Large intestine (tissue), 3 donors: ENCODE measurements around the gene MTSS2. TPM values are rescaled to one million over a fixed set of nuclear protein-coding genes. Genes with fewer than 3 reads are reported as not detected.
A peak's percentile ranks its signal among the peaks of the same experiment; 100 is the strongest.

Experiments used
- DNase-seq, 2 donors: peaks; one replicate each; pipeline versions ENCODE4 v3.0.0 to v3.0.0-alpha.2; 2013
- H3K27ac ChIP-seq: one replicate; pipeline ENCODE4 v1.5.1; 2013; ENCODE audit warnings: low read length
- H3K27me3 ChIP-seq: 2 replicates; pipeline ENCODE4 v1.6.1; 2013; ENCODE audit warnings: low read length; ENCODE audit not compliant: control insufficient read depth, insufficient read depth
- H3K36me3 ChIP-seq: 2 replicates; pipeline ENCODE4 v1.6.1; 2013; ENCODE audit warnings: low read length; ENCODE audit not compliant: control insufficient read depth, insufficient read depth
- H3K4me1 ChIP-seq: one replicate; pipeline ENCODE4 v1.6.1; 2013; ENCODE audit warnings: low read length; ENCODE audit not compliant: control insufficient read depth, insufficient read depth
- H3K4me3 ChIP-seq: one replicate; pipeline ENCODE4 v1.5.1; 2013; ENCODE audit warnings: low read length
- H3K9me3 ChIP-seq: one replicate; pipeline ENCODE4 v1.6.1; 2013; ENCODE audit warnings: mild to moderate bottlenecking, low read depth, low read length, moderate library complexity; ENCODE audit not compliant: control insufficient read depth
- WGBS: methylation state at CpG from one replicate; pipeline ENCODE4 v1.1.5; 2013; ENCODE audit warnings: low lambda C conversion rate; ENCODE audit not compliant: insufficient coverage; 5-methylcytosine and 5-hydroxymethylcytosine counted together
- polyA plus RNA-seq: library from polyadenylated mRNA; unstranded; fragments of 120-200 nt; gene quantifications from one replicate; pipeline ENCODE4 v1.2.1, GENCODE V29; 2013

Gene MTSS2
- polyA plus RNA-seq, 1 donor, result 27.1 TPM

GRCh38 chr16:70691223-70692129, 5.6 kb upstream of the MTSS2 start:
- Histone ChIP-seq H3K36me3 (peaks cover 23% of the 10 kb centered on the region), H3K27ac (peak overlapping the region; percentile 83), H3K4me1 (peaks cover 73% of the 10 kb centered on the region), H3K27me3 (no peaks in the 10 kb centered on the region), H3K9me3 (no peaks in the 10 kb centered on the region), H3K4me3 (no peak overlapping the region)
- DNase-seq, result peak; percentile 64 to 66
- 100% methylated on average over 3 of the region's 26 CpGs for whole genome bisulfite sequencing

DNA sequence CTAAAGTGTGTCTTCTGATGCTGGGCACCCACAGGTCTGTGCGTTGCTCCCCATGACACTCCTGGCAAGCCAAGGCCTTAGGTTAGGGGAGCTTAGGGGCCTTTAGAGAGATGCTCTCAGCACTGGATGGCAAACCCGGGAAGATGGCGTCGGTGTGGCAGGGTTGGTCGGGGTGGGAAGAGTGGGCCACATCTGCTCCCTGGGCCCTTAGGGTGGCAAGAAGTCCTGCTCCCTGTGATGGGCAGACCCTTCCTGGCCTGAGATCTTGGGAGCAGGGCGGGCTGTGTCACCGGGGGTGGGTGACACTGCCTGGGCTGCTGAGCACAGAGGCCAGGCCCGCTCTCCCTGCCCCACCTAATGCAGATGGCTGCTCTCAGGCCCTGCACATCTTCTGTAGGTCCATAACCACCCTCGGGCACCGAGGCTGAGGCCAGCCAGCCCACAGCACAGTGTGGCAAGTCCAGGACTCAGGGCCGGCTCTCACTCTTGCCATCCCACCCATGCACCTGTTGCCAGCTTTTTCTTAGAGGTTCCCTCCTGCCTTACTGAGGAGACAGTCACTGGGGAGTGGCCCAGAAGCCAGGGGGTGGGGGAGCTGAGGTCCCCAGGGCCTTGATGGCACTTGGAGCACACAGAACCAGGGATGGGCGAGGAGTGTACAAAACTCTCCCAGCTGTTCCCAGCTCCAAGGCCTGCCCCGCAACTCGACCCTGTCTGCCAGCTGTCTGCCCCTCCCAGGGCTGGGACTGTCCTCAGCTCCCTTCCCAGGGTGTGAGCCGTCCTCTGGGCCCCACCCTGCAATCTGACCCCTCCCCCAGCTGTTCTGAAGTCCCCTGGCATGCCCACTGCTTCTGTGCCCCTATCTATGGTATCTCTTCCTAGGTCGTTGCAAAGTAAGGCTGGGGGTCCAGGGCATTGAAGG, 4.4 kb upstream of the MTSS2 start:
- DNase-seq, result peak in 1 of 2 donors; percentile 49
- H3K4me1 ChIP-seq, result peaks cover 66% of the 10 kb centered on the region
- peaks cover 21% of the 10 kb centered on the region for H3K36me3 ChIP-seq
- H3K9me3 ChIP-seq, result no peaks in the 10 kb centered on the region
- peak overlapping the region; percentile 83 for H3K27ac ChIP-seq
- no CpG with 5 or more reads among the region's 16 CpGs for WGBS
- H3K4me3 ChIP-seq, result no peak overlapping the region
- H3K27me3 ChIP-seq, result no peaks in the 10 kb centered on the region

GRCh38 chr16:70689035-70689969, 3.4 kb upstream of the MTSS2 start:
- peak overlapping the region; percentile 65 for H3K27ac ChIP-seq
- no CpG with 5 or more reads among the region's 22 CpGs for WGBS
- no peak for DNase-seq
- peaks cover 70% of the 10 kb centered on the region for H3K4me1 ChIP-seq
- no peaks in the 10 kb centered on the region for H3K9me3 ChIP-seq
- H3K4me3 ChIP-seq, result no peak overlapping the region
- no peaks in the 10 kb centered on the region for H3K27me3 ChIP-seq
- peaks cover 16% of the 10 kb centered on the region for H3K36me3 ChIP-seq

GRCh38 chr16:70688246-70688742, 2.4 kb upstream of the MTSS2 start:
- DNase-seq, result peak in 1 of 2 donors; percentile 41
- H3K36me3 ChIP-seq, result peaks cover 7% of the 10 kb centered on the region
- peaks cover 62% of the 10 kb centered on the region for H3K4me1 ChIP-seq
- peak overlapping the region; percentile 65 for H3K27ac ChIP-seq
- H3K4me3 ChIP-seq, result no peak overlapping the region
- WGBS, result no CpG with 5 or more reads among the region's 8 CpGs
- no peaks in the 10 kb centered on the region for H3K27me3 ChIP-seq
- H3K9me3 ChIP-seq, result no peaks in the 10 kb centered on the region

DNA sequence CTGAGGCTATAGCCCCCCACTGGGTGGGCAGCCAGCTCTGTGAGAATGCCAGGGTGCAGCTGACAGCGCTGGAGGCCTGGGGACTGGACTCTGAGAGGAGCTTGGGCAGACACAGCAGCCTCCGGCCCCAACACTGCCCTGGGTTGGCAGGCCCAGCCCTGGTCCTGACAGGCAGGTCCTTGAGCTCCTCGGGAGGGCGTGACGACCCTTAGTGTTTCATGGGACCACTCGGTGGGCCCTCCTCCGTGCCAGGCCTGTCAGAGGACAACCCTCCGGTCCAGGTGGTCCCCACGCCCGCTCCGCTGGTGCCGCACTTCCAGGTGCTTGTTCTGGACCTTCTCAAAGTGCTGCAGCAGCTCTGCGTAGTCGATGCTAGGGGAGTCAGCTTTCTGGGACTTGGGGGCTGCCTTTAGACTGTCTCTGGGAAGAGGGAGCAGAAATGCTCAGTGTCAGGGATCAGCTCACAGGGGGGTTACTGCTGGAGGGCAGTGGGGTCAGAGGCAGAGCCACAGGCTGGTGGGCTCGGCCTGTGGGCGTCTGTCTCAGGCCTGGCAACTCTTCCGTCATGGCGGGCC, 1.9 kb upstream of the MTSS2 start:
- Histone ChIP-seq H3K36me3 (peaks cover 9% of the 10 kb centered on the region), H3K27me3 (no peaks in the 10 kb centered on the region), H3K4me3 (no peak overlapping the region), H3K4me1 (peaks cover 59% of the 10 kb centered on the region), H3K27ac (peak overlapping the region; percentile 65), H3K9me3 (no peaks in the 10 kb centered on the region)
- DNase-seq, result no peak
- WGBS, result no CpG with 5 or more reads among the region's 18 CpGs

- Histone ChIP-seq H3K4me3 (no peak overlapping the region), H3K4me1 (peaks cover 54% of the 10 kb centered on the region), H3K36me3 (peaks cover 9% of the 10 kb centered on the region), H3K27me3 (no peaks in the 10 kb centered on the region), H3K27ac (peak overlapping the region; percentile 66), H3K9me3 (no peaks in the 10 kb centered on the region)
- peak in 1 of 2 donors; percentile 50 for DNase-seq
- WGBS, result no CpG with 5 or more reads among the region's 5 CpGs
These were observed 1.3 kb upstream of the MTSS2 start for GRCh38 chr16:70687102-70687511.

DNA sequence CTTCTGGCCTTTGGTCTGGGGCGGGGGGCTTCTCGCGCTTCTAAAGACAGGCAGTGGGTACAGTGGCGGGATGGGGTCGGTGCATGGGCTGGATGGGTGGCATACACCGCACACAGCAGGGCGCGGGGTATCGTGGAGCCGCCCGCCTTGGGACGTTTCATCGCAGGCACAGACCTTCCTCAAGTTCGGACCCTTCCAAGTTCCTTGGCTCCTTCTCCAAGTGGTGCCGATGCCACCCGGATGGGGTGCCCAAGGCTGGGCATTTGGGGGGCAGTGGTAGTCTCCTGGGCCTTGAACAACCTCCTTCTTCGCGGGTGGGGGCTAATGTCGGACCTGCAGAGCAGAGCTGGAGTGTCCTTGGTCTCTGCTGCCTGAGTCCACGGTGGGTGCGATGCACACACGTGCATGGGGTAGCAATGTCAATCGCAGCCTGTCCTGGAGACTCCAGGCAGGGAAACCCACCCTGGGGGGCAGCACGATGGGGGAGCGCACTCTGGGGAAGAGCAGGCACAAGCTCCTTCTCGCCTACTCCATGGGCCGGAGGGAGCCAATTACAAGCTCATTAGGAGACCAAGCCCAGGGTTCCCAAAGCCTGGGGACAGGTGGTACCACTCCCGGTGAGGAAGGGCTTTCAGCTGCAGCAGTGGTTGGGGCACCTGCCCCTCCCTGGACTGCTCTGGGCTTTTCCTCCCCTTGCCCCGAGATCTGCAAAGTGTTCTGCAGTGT, 686 bp upstream of the MTSS2 start:
- peak overlapping the region; percentile 33 for H3K4me3 ChIP-seq
- H3K36me3 ChIP-seq, result peaks cover 6% of the 10 kb centered on the region

GRCh38 chr16:70685061-70685937, 554 bp downstream of the MTSS2 start:
- DNase-seq, result peak in 1 of 2 donors; percentile 43
- Histone ChIP-seq H3K27ac (no peak overlapping the region), H3K27me3 (no peaks in the 10 kb centered on the region), H3K9me3 (peaks cover under 1% of the 10 kb centered on the region), H3K4me1 (peaks cover 43% of the 10 kb centered on the region), H3K4me3 (peak overlapping the region; percentile 67), H3K36me3 (peaks cover 6% of the 10 kb centered on the region)
- WGBS, result no CpG with 5 or more reads among the region's 90 CpGs

More for the DNA sequence above, 686 bp upstream of the MTSS2 start:
- H3K27ac ChIP-seq, result peak overlapping the region; percentile 66
- no peaks in the 10 kb centered on the region for H3K9me3 ChIP-seq
- peaks cover 52% of the 10 kb centered on the region for H3K4me1 ChIP-seq
- WGBS, result no CpG with 5 or more reads among the region's 29 CpGs
- no peaks in the 10 kb centered on the region for H3K27me3 ChIP-seq
- no peak for DNase-seq
